HK-2 (cell line): Measurements from ENCODE around the gene GNAI2.

Source experiments
- DNase-seq: peaks from one replicate; pipeline ENCODE4 v3.0.0-alpha.2; 2018; ENCODE audit not compliant: unreplicated experiment

Gene GNAI2

GRCh38 chr3:50297896-50298725, 62.1 kb downstream of the GNAI2 start:
- no peak for DNase-seq

GRCh38 chr3:50298836-50299637, 63.0 kb downstream of the GNAI2 start, which contains the start of the genes HYAL3 and NAA80:
HYAL3 (minus strand) TSS chr3:50299405; CDS start chr3:50295602, 3,803 bp downstream.
NAA80 (minus strand) TSS chr3:50299405; CDS start chr3:50297463, 1,942 bp downstream.
- DNase-seq: peak; percentile 98

GRCh38 chr3:50299638-50299928, 63.6 kb downstream of the GNAI2 start:
- no peak for DNase-seq

GRCh38 chr3:50299929-50300680, 64.1 kb downstream of the GNAI2 start:
- no peak for DNase-seq

- DNase-seq: no peak
These were observed 64.8 kb downstream of the GNAI2 start for GRCh38 chr3:50300681-50301254.

- DNase-seq: no peak
These were observed 66.3 kb downstream of the GNAI2 start for GRCh38 chr3:50302095-50303012.

DNA sequence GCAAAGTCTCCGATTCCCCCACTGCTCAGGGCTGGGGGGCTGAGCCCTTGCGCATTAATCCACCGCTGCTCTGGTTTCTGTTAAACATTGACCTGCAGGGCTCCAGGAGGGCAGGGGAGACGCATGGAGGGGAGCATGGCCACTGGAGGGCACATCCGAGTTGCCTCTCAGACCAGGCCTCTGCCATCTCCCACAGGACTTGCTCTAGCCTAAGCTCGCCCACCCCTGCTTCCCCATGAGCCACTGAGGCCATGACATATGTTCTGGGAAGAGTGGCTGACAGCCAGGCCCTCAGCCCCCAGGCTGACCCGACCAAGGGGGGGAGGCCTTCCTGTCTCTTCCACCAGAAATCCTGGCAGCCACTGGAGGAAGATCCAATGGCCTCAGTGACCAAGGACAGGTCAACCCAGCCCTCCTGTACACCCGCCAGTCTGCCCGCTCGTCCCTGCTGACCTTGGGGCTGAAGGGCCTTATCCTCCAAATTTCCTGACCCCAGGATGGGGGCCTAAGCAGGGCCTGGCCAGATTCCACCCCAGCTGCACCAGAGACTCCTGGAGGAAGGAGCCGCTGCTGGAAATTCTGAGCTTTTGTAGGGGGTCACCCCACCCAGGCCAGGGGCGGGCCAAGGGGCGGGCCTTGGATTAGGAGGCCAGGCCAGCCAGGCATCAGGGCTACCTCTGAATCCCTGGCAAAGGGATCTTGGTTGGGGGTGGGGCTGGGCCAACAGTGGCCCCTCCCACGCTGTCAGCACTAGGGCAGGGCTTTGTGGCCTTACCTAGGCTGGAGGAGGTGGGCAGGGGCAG, 67.2 kb downstream of the GNAI2 start, which contains the start of gene HYAL1:
Gene HYAL1 (minus strand): TSS at position 562 of the 803 bp plus-strand sequence. CDS start 618 bp downstream, outside the sequence.
- no peak for DNase-seq

- DNase-seq: no peak
These were observed 68.6 kb downstream of the GNAI2 start for GRCh38 chr3:50304601-50305000.
